H9 (cell line): ENCODE measurements around the gene TSPAN11. TPM values are rescaled to one million over a fixed set of nuclear protein-coding genes. Genes with fewer than 3 reads are reported as not detected.

Source experiments
- DNase-seq: peaks from one replicate; pipeline ENCODE4 v3.0.0-alpha.2; 2017
- H2AFZ ChIP-seq: one replicate; pipeline ENCODE4 v1.6.1; 2013; ENCODE audit warnings: mild to moderate bottlenecking, low read length, control low read depth, moderate library complexity
- H2AK5ac ChIP-seq: 2 replicates; pipeline ENCODE4 v1.6.1; 2013; ENCODE audit warnings: low read length, control low read depth, mixed read lengths; ENCODE audit not compliant: insufficient read length
- H2BK120ac ChIP-seq: one replicate; pipeline ENCODE4 v1.6.1; 2013; ENCODE audit warnings: low read depth, mild to moderate bottlenecking, low read length, control low read depth, inconsistent platforms; ENCODE audit not compliant: poor library complexity, severe bottlenecking
- H2BK12ac ChIP-seq: 2 replicates; pipeline ENCODE4 v1.6.1; 2013; ENCODE audit warnings: low read length, control low read depth, mixed read lengths, low read depth; ENCODE audit not compliant: insufficient read length
- H2BK15ac ChIP-seq: 2 replicates; pipeline ENCODE4 v1.6.1; 2013; ENCODE audit warnings: low read depth, low read length, control low read depth
- H2BK20ac ChIP-seq: one replicate; pipeline ENCODE4 v1.6.1; 2013; ENCODE audit warnings: low read depth, mild to moderate bottlenecking, low read length, control low read depth, inconsistent platforms; ENCODE audit not compliant: poor library complexity, severe bottlenecking
- H2BK5ac ChIP-seq: 2 replicates; pipeline ENCODE4 v1.6.1; 2013; ENCODE audit warnings: low read length, control low read depth, mixed read lengths; ENCODE audit not compliant: insufficient read length
- H3K14ac ChIP-seq: 2 replicates; pipeline ENCODE4 v1.6.1; 2013; ENCODE audit warnings: low read length, control low read depth; ENCODE audit not compliant: insufficient read depth
- H3K18ac ChIP-seq: 2 replicates; pipeline ENCODE4 v1.6.1; 2013; ENCODE audit warnings: low read depth, mild to moderate bottlenecking, mixed read lengths, low read length, control low read depth; ENCODE audit not compliant: insufficient read length
- H3K23ac ChIP-seq: 2 replicates; pipeline ENCODE4 v1.6.1; 2013; ENCODE audit warnings: low read length, control low read depth, mixed read lengths, low read depth; ENCODE audit not compliant: insufficient read length
- H3K23me2 ChIP-seq: 2 replicates; pipeline ENCODE4 v1.6.1; 2013; ENCODE audit warnings: low read depth, mild to moderate bottlenecking, mixed read lengths, low read length, control low read depth; ENCODE audit not compliant: insufficient read length, poor library complexity, severe bottlenecking
- H3K27ac ChIP-seq: 2 replicates; pipeline ENCODE4 v1.5.1; 2013; ENCODE audit warnings: low read length, control low read depth, mixed read lengths, low read depth; ENCODE audit not compliant: insufficient read length
- H3K27me3 ChIP-seq: 2 replicates; pipeline ENCODE4 v1.6.1; 2013; ENCODE audit warnings: low read length, control low read depth, inconsistent platforms; ENCODE audit not compliant: insufficient read depth
- H3K4ac ChIP-seq: 2 replicates; pipeline ENCODE4 v1.6.1; 2013; ENCODE audit warnings: low read depth, mild to moderate bottlenecking, control low read depth, inconsistent platforms, low read length, moderate library complexity
- H3K4me1 ChIP-seq: 2 replicates; pipeline ENCODE4 v1.6.1; 2013; ENCODE audit warnings: low read length, control low read depth, inconsistent platforms; ENCODE audit not compliant: insufficient read depth
- H3K4me2 ChIP-seq: 2 replicates; pipeline ENCODE4 v1.6.1; 2013; ENCODE audit warnings: low read length, control low read depth, mixed read lengths; ENCODE audit not compliant: insufficient read length, insufficient read depth
- H3K56ac ChIP-seq: 2 replicates; pipeline ENCODE4 v1.6.1; 2013; ENCODE audit warnings: low read depth, mild to moderate bottlenecking, mixed read lengths, low read length, control low read depth; ENCODE audit not compliant: insufficient read length
- H3K79me1 ChIP-seq: 2 replicates; pipeline ENCODE4 v1.6.1; 2013; ENCODE audit warnings: low read depth, mild to moderate bottlenecking, moderate library complexity, low read length, control low read depth, inconsistent platforms; ENCODE audit not compliant: insufficient read depth, poor library complexity, severe bottlenecking
- H3K79me2 ChIP-seq: 2 replicates; pipeline ENCODE4 v1.6.1; 2013; ENCODE audit warnings: low read length, control low read depth, inconsistent platforms; ENCODE audit not compliant: insufficient read depth
- H3K9ac ChIP-seq: 2 replicates; pipeline ENCODE4 v1.6.1; 2013; ENCODE audit warnings: low read length, control low read depth, mixed read lengths; ENCODE audit not compliant: insufficient read length; ENCODE audit errors: extremely low read depth
- H3K9me3 ChIP-seq: one replicate; pipeline ENCODE4 v1.6.1; 2013; ENCODE audit warnings: low read depth, low read length, inconsistent platforms; ENCODE audit not compliant: control insufficient read depth
- H3T11ph ChIP-seq: one replicate; pipeline ENCODE4 v1.6.1; 2013; ENCODE audit warnings: mild to moderate bottlenecking, low read length, control low read depth, inconsistent platforms
- H4K20me1 ChIP-seq: one replicate; pipeline ENCODE4 v1.6.1; 2013; ENCODE audit not compliant: control insufficient read depth, insufficient read length, insufficient read depth
- H4K5ac ChIP-seq: 2 replicates; pipeline ENCODE4 v1.6.1; 2013; ENCODE audit warnings: low read depth, mild to moderate bottlenecking, mixed read lengths, low read length, control low read depth; ENCODE audit not compliant: insufficient read length
- H4K8ac ChIP-seq: replicated peaks from 2 replicates; pipeline ENCODE4 v1.6.1; 2013; ENCODE audit warnings: low read length, control low read depth, mixed read lengths, low read depth; ENCODE audit not compliant: insufficient read length
- H4K91ac ChIP-seq: 2 replicates; pipeline ENCODE4 v1.6.1; 2013; ENCODE audit warnings: low read depth, mild to moderate bottlenecking, moderate library complexity, mixed read lengths, low read length, control low read depth; ENCODE audit not compliant: insufficient read length
- H3K27ac Mint-ChIP-seq, 3 experiments: 2 replicates in 2 of 3; 3 replicates in 1 of 3; pipeline ENCODE4 v1.8.0; 2020 to 2021; ENCODE audit warnings: mixed read lengths in 3 of 3, mild to moderate bottlenecking in 1 of 3, moderate library complexity in 1 of 3
- H3K27me3 Mint-ChIP-seq: 2 replicates; pipeline ENCODE4 v1.8.0; 2021; ENCODE audit warnings: low read depth, mild to moderate bottlenecking, moderate library complexity, mixed read lengths
- H3K36me3 Mint-ChIP-seq, 3 experiments: 2 replicates in 2 of 3; 3 replicates in 1 of 3; pipeline ENCODE4 v1.8.0; 2020 to 2021; ENCODE audit warnings: low read depth in 3 of 3, mixed read lengths in 3 of 3; ENCODE audit not compliant: insufficient read depth in 1 of 3
- H3K4me1 Mint-ChIP-seq, 2 experiments: 2 replicates each; pipeline ENCODE4 v1.8.0; 2020; ENCODE audit warnings: mixed read lengths in 2 of 2
- H3K4me3 Mint-ChIP-seq, 2 experiments: 2 replicates in 1 of 2; 3 replicates in 1 of 2; pipeline ENCODE4 v1.8.0; 2020 to 2021; ENCODE audit warnings: mild to moderate bottlenecking in 2 of 2, mixed read lengths in 2 of 2, moderate library complexity in 1 of 2
- H3K9me3 Mint-ChIP-seq, 2 experiments: 2 replicates in 1 of 2; 3 replicates in 1 of 2; pipeline ENCODE4 v1.8.0; 2020; ENCODE audit warnings: mild to moderate bottlenecking in 2 of 2, mixed read lengths in 2 of 2, moderate library complexity in 1 of 2
- WGBS: extraction: QIAGEN DNeasy Blood & Tissue Kit; methylation state at CpG from one replicate; pipeline ENCODE4 v1.1.7; 2013; ENCODE audit warnings: missing lambda C conversion rate, low lambda C conversion rate, mixed read lengths; ENCODE audit not compliant: insufficient read length; ENCODE audit errors: extremely low coverage; 5-methylcytosine and 5-hydroxymethylcytosine counted together
- total RNA-seq: library from RNA; stranded (reverse); gene quantifications from 2 replicates; pipeline ENCODE4 v1.2.1, GENCODE V29; 2021
- TF ChIP-seq, protein P1 (sequence below): fragments of 200-600 bp; sonication (generic); conservative IDR thresholded peaks from 3 replicates; pipeline ENCODE4 v1.8.0; 2021; ENCODE audit warnings: antibody characterized with exemption, mild to moderate bottlenecking

Gene TSPAN11
- total RNA-seq, 1 experiment from 2014 or later, result 4.2 TPM

DNA sequence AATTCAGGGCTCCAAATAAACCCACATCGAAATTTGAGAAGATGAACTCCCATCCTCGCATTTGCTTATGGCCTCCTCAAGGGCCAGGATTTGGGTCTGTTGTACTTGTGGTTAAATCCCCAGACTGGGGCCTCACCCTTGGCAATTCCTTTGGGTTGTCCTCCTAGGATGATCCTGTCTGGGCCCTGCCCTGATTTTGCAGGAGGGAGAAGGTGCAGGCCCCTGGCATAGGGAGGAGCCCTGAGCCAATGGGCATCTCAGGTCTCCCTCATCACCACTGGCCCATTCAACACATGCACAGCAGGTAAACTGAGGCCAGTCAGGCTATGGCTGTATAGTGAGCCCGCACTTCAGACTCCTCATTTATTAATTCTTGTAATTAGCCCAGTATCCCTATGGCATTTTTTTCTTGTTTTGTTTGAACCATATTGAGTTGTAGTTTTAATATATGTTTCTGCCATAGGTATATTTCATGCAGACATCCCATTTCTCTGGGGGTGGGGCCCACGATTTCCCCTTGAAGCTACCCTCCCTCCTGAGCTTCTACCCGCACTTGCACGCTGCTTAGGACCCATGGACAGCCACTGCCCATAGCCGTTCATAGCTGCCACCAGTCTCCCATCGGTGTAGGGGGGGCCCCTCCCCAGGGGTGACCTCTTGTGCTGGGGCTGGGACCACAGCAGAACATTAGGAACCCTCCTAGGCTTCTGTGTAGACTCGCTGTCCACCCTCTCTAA is 80.0 kb downstream of the TSPAN11 start:
- H3K27ac Mint-ChIP-seq, result no peak overlapping the region

More for the DNA sequence above, 80.0 kb downstream of the TSPAN11 start:
- Mint-ChIP-seq H3K9me3 (no peaks in the 10 kb centered on the region), H3K27me3 (peaks cover 10% of the 10 kb centered on the region), H3K4me1 (peaks cover 3 to 11% of the 10 kb centered on the region in 2 experiments; a peak in 3 of 4 replicates), H3K36me3 (no peaks in the 10 kb centered on the region), H3K4me3 (no peak overlapping the region)
- Histone ChIP-seq H2BK5ac (no peak overlapping the region), H3K56ac (no peak overlapping the region), H3T11ph (no peak overlapping the region), H3K79me1 (no peaks in the 10 kb centered on the region), H3K4me1 (no peaks in the 10 kb centered on the region), H3K14ac (no peak overlapping the region), H2BK120ac (no peak overlapping the region), H4K8ac (no peak overlapping the region), H3K4ac (no peak overlapping the region), H2AK5ac (no peak overlapping the region), H2BK20ac (no peak overlapping the region), H2AFZ (no peak overlapping the region), H3K27ac (no peak overlapping the region), H4K20me1 (no peaks in the 10 kb centered on the region), H4K5ac (no peak overlapping the region), H3K4me2 (no peak overlapping the region), H3K23me2 (no peaks in the 10 kb centered on the region), H3K23ac (no peak overlapping the region), H3K18ac (no peak overlapping the region), H3K27me3 (no peaks in the 10 kb centered on the region), H2BK15ac (no peak overlapping the region), H3K9ac (no peak overlapping the region), H2BK12ac (no peak overlapping the region), H4K91ac (no peak overlapping the region), H3K9me3 (no peaks in the 10 kb centered on the region), H3K79me2 (no peaks in the 10 kb centered on the region)
- no peak for DNase-seq
- TF ChIP-seq, protein P1, sequence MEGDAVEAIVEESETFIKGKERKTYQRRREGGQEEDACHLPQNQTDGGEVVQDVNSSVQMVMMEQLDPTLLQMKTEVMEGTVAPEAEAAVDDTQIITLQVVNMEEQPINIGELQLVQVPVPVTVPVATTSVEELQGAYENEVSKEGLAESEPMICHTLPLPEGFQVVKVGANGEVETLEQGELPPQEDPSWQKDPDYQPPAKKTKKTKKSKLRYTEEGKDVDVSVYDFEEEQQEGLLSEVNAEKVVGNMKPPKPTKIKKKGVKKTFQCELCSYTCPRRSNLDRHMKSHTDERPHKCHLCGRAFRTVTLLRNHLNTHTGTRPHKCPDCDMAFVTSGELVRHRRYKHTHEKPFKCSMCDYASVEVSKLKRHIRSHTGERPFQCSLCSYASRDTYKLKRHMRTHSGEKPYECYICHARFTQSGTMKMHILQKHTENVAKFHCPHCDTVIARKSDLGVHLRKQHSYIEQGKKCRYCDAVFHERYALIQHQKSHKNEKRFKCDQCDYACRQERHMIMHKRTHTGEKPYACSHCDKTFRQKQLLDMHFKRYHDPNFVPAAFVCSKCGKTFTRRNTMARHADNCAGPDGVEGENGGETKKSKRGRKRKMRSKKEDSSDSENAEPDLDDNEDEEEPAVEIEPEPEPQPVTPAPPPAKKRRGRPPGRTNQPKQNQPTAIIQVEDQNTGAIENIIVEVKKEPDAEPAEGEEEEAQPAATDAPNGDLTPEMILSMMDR, result no peak
- no CpG with 5 or more reads among the region's 9 CpGs for WGBS
